SK-N-SH treated with all-trans-retinoic acid at 6 μM for 48 hours (cell line): ENCODE results near the gene DIMT1.

Experiments
- ATAC-seq: fragments of 200-7000 bp; cut with Tn5 transposase; 3 replicates; pipeline ENCODE4 v1.9.1; 2020; ENCODE audit warnings: mild to moderate bottlenecking, moderate library complexity
- ARNTL ChIP-seq: fragments of 450-650 bp; formaldehyde crosslinking; IDR thresholded peaks from 2 replicates; pipeline ENCODE4 v1.5.0; 2020; ENCODE audit warnings: low read depth, mild to moderate bottlenecking, moderate library complexity, borderline replicate concordance
- BACH2 ChIP-seq: fragments of 250-450 bp; sonication (Bioruptor Pico); IDR thresholded peaks from 2 replicates; pipeline ENCODE4 v1.9.0; 2021; ENCODE audit warnings: mild to moderate bottlenecking, borderline replicate concordance
- CREB5 ChIP-seq: fragments of 250-450 bp; sonication (Bioruptor Pico); IDR thresholded peaks from 2 replicates; pipeline ENCODE4 v1.5.1; 2020; ENCODE audit warnings: low read depth, mild to moderate bottlenecking, moderate library complexity
- CSDC2 ChIP-seq: fragments of 250-450 bp; sonication (Bioruptor Pico); IDR thresholded peaks from 2 replicates; pipeline ENCODE4 v1.5.0; 2020; ENCODE audit warnings: mild to moderate bottlenecking, moderate library complexity
- ESRRG ChIP-seq: fragments of 250-450 bp; sonication (Bioruptor Pico); IDR thresholded peaks from 2 replicates; pipeline ENCODE4 v1.6.1; 2021; ENCODE audit warnings: mild to moderate bottlenecking
- GLIS3 ChIP-seq: fragments of 250-450 bp; sonication (Bioruptor Pico); IDR thresholded peaks from 2 replicates; pipeline ENCODE4 v1.5.0; 2020; ENCODE audit warnings: mild to moderate bottlenecking, moderate library complexity
- ISL1 ChIP-seq: fragments of 250-450 bp; sonication (Bioruptor Pico); IDR thresholded peaks from 2 replicates; pipeline ENCODE4 v2.1.2; 2022; ENCODE audit warnings: mild to moderate bottlenecking, moderate library complexity
- OSR1 ChIP-seq: fragments of 250-450 bp; sonication (Bioruptor Pico); IDR thresholded peaks from 2 replicates; pipeline ENCODE4 v1.8.0; 2022; ENCODE audit warnings: moderate library complexity, mild to moderate bottlenecking, inconsistent platforms
- PATZ1 ChIP-seq: fragments of 250-450 bp; sonication (Bioruptor Pico); IDR thresholded peaks from 2 replicates; pipeline ENCODE4 v1.8.0; 2020; ENCODE audit warnings: mild to moderate bottlenecking, moderate library complexity, borderline replicate concordance
- POU6F1 ChIP-seq: fragments of 250-450 bp; sonication (Bioruptor Pico); IDR thresholded peaks from 2 replicates; pipeline ENCODE4 v1.8.0; 2021; ENCODE audit warnings: low read depth, mild to moderate bottlenecking, moderate library complexity, borderline replicate concordance
- RARB ChIP-seq: fragments of 250-450 bp; sonication (Bioruptor Pico); IDR thresholded peaks from 2 replicates; pipeline ENCODE4 v1.8.0; 2021; ENCODE audit warnings: mild to moderate bottlenecking, moderate library complexity
- TOX ChIP-seq: fragments of 250-450 bp; sonication (Bioruptor Pico); IDR thresholded peaks from 2 replicates; pipeline ENCODE4 v1.8.0; 2021; ENCODE audit warnings: mild to moderate bottlenecking, moderate library complexity, borderline replicate concordance
- TSHZ2 ChIP-seq: fragments of 250-450 bp; sonication (Bioruptor Pico); IDR thresholded peaks from 2 replicates; pipeline ENCODE4 v1.5.0; 2020; ENCODE audit warnings: mild to moderate bottlenecking, moderate library complexity
- ZC3H10 ChIP-seq: fragments of 250-450 bp; sonication (Bioruptor Pico); IDR thresholded peaks from 2 replicates; pipeline ENCODE4 v1.5.1; 2021; ENCODE audit warnings: mild to moderate bottlenecking, moderate library complexity
- ZFP3 ChIP-seq: fragments of 250-450 bp; sonication (Bioruptor Pico); IDR thresholded peaks from 2 replicates; pipeline ENCODE4 v1.5.0; 2020; ENCODE audit warnings: mild to moderate bottlenecking, moderate library complexity
- ZFP30 ChIP-seq: fragments of 450-650 bp; formaldehyde crosslinking; IDR thresholded peaks from 2 replicates; pipeline ENCODE4 v1.5.0; 2022; ENCODE audit warnings: mild to moderate bottlenecking, moderate library complexity
- ZNF565 ChIP-seq: fragments of 450-650 bp; formaldehyde crosslinking; conservative IDR thresholded peaks from 2 replicates; pipeline ENCODE4 v1.5.0; 2020; ENCODE audit warnings: low read depth, mild to moderate bottlenecking, moderate library complexity
- ZNF70 ChIP-seq: fragments of 450-650 bp; formaldehyde crosslinking; IDR thresholded peaks from 2 replicates; pipeline ENCODE4 v1.5.0; 2020; ENCODE audit warnings: mild to moderate bottlenecking, moderate library complexity
- ZNF8 ChIP-seq: fragments of 450-650 bp; formaldehyde crosslinking; IDR thresholded peaks from 2 replicates; pipeline ENCODE4 v1.5.0; 2020; ENCODE audit warnings: mild to moderate bottlenecking, moderate library complexity

DIMT1 gene

GRCh38 chr5:62448528-62448927 is 44.8 kb upstream of the DIMT1 start (continued):
- no peak for TF ChIP-seq TSHZ2 (CRISPR knock-in tag)
- no peak for TF ChIP-seq POU6F1 (CRISPR knock-in tag)
- no peak for TF ChIP-seq BACH2 (CRISPR knock-in tag)
- TF ChIP-seq RARB (CRISPR knock-in tag), result no peak
- TF ChIP-seq ISL1, result no peak
- TF ChIP-seq CSDC2 (CRISPR knock-in tag), result no peak

GRCh38 chr5:62432621-62433064 is 28.9 kb upstream of the DIMT1 start:
- ATAC-seq, result no peak

GRCh38 chr5:62431735-62432620 is 28.3 kb upstream of the DIMT1 start:
- TF ChIP-seq ZFP3 (CRISPR knock-in tag) (no peak), ZNF70 (CRISPR knock-in tag) (no peak), TOX (no peak)
- ATAC-seq, result peak; percentile 41; the same call in 2 of the 3 replicates

More at GRCh38 chr5:62432621-62433064, 28.9 kb upstream of the DIMT1 start:
- TF ChIP-seq ISL1, result peak; percentile 59
- TF ChIP-seq OSR1 (CRISPR knock-in tag), result no peak
- TF ChIP-seq PATZ1 (CRISPR knock-in tag), result no peak
- TF ChIP-seq POU6F1 (CRISPR knock-in tag), result no peak
- TF ChIP-seq RARB (CRISPR knock-in tag), result no peak
- TF ChIP-seq ZC3H10 (CRISPR knock-in tag), result no peak
- TF ChIP-seq ARNTL, result no peak
- TF ChIP-seq ZNF70 (CRISPR knock-in tag), result peak; percentile 90
- TF ChIP-seq CREB5 (CRISPR knock-in tag), result no peak; the same call in 1 of the 2 replicates
- TF ChIP-seq, all 23 proteins: peak for 2

- ATAC-seq, result no peak
- TF ChIP-seq ZC3H10 (CRISPR knock-in tag), result no peak
- TF ChIP-seq ZNF8 (CRISPR knock-in tag), result no peak
- TF ChIP-seq ZNF565 (CRISPR knock-in tag), result no peak
- no peak for TF ChIP-seq CREB5 (CRISPR knock-in tag)
- TF ChIP-seq RARB (CRISPR knock-in tag), result no peak
- TF ChIP-seq ESRRG (CRISPR knock-in tag), result no peak
- no peak for TF ChIP-seq GLIS3
- TF ChIP-seq ZFP30 (CRISPR knock-in tag), result no peak
Measured at GRCh38 chr5:62424763-62425162, 21.1 kb upstream of the DIMT1 start.
